Thymus (tissue), 11 donors: ENCODE measurements around the gene NLRC3. TPM values are rescaled to one million over a fixed set of nuclear protein-coding genes. Genes with fewer than 3 reads are reported as not detected.

Experiments
- DNase-seq, 9 donors: peaks; one replicate each; pipeline ENCODE4 v3.0.0-alpha.2; 2013; ENCODE audit warnings: low spot score in 9 of 9, low read depth in 6 of 9, missing footprints in 1 of 9
- H3K27ac ChIP-seq, 2 donors: one replicate each; pipeline ENCODE4 v1.5.1; 2013; ENCODE audit warnings: control low read depth in 1 of 2, low read depth in 1 of 2, low read length in 1 of 2, mild to moderate bottlenecking in 1 of 2, moderate library complexity in 1 of 2
- H3K27me3 ChIP-seq, 2 donors: one replicate each; pipeline ENCODE4 v1.5.1; 2013; ENCODE audit warnings: low read length in 1 of 2; ENCODE audit not compliant: control insufficient read depth in 2 of 2, insufficient read depth in 1 of 2
- H3K36me3 ChIP-seq, 2 donors: one replicate each; pipeline ENCODE4 v1.5.1; 2013; ENCODE audit warnings: low read length in 1 of 2, mild to moderate bottlenecking in 1 of 2, moderate library complexity in 1 of 2; ENCODE audit not compliant: control insufficient read depth in 2 of 2, insufficient read depth in 2 of 2
- H3K4me1 ChIP-seq, 2 donors: one replicate each; pipeline ENCODE4 v1.5.1; 2013; ENCODE audit warnings: low read length in 2 of 2; ENCODE audit not compliant: control insufficient read depth in 2 of 2, insufficient read depth in 2 of 2
- H3K4me3 ChIP-seq, 2 donors: one replicate each; pipeline ENCODE4 v1.5.1; 2013; ENCODE audit warnings: low read length in 2 of 2, control low read depth in 1 of 2, mild to moderate bottlenecking in 1 of 2
- H3K9me3 ChIP-seq, 2 donors: one replicate each; pipeline ENCODE4 v1.5.1; 2013; ENCODE audit warnings: low read length in 1 of 2, mild to moderate bottlenecking in 1 of 2; ENCODE audit not compliant: control insufficient read depth in 2 of 2, insufficient read depth in 1 of 2
- WGBS: extraction: QIAGEN DNeasy Blood & Tissue Kit; methylation state at CpG from one replicate; pipeline ENCODE4 v1.1.7; 2013; 5-methylcytosine and 5-hydroxymethylcytosine counted together
- polyA plus RNA-seq: library from polyadenylated mRNA; stranded (reverse); fragments of 200-250 nt; gene quantifications from one replicate; pipeline ENCODE4 v1.2.3, GENCODE V29; 2013
- total RNA-seq: library from RNA; stranded (reverse); fragments of 120-200 nt; gene quantifications from one replicate; pipeline ENCODE4 v1.2.4, GENCODE V29; 2013
- donor health status: healthy.

Gene NLRC3
- total and polyA plus RNA-seq, 2 donors: 11.9 to 18.8 TPM

- Histone ChIP-seq H3K4me1 (no peaks in the 10 kb centered on the region), H3K27me3 (no peaks in the 10 kb centered on the region), H3K4me3 (no peak overlapping the region), H3K27ac (no peak overlapping the region), H3K9me3 (peaks cover 3 to 14% of the 10 kb centered on the region in 2 donors), H3K36me3 (peaks cover 34 to 58% of the 10 kb centered on the region in 2 donors)
- no peak for DNase-seq
- WGBS: 99% methylated on average over 4 of the region's 4 CpGs
These were observed 22.7 kb upstream of the NLRC3 start for GRCh38 chr16:3599922-3600321.

- WGBS: 90% methylated on average over 8 of the region's 8 CpGs
- no peaks in the 10 kb centered on the region for H3K4me1 ChIP-seq
- peaks cover 37 to 66% of the 10 kb centered on the region in 2 donors for H3K36me3 ChIP-seq
- peaks cover 3 to 14% of the 10 kb centered on the region in 2 donors for H3K9me3 ChIP-seq
- H3K27me3 ChIP-seq: no peaks in the 10 kb centered on the region
- H3K4me3 ChIP-seq: no peak overlapping the region
- no peak overlapping the region for H3K27ac ChIP-seq
- no peak for DNase-seq
These were observed 21.9 kb upstream of the NLRC3 start for GRCh38 chr16:3599121-3599520.

GRCh38 chr16:3598236-3598635, 21.0 kb upstream of the NLRC3 start:
- 98% methylated on average over 12 of the region's 12 CpGs for WGBS
- peaks cover 3 to 14% of the 10 kb centered on the region in 2 donors for H3K9me3 ChIP-seq
- no peak overlapping the region for H3K27ac ChIP-seq
- H3K27me3 ChIP-seq: no peaks in the 10 kb centered on the region
- DNase-seq: no peak
- H3K4me3 ChIP-seq: no peak overlapping the region
- no peaks in the 10 kb centered on the region for H3K4me1 ChIP-seq
- peaks cover 37 to 63% of the 10 kb centered on the region in 2 donors for H3K36me3 ChIP-seq

GRCh38 chr16:3597676-3598075, 20.5 kb upstream of the NLRC3 start:
- Histone ChIP-seq H3K27ac (no peak overlapping the region), H3K9me3 (peaks cover 3 to 14% of the 10 kb centered on the region in 2 donors), H3K4me1 (no peaks in the 10 kb centered on the region), H3K27me3 (no peaks in the 10 kb centered on the region), H3K36me3 (peaks cover 35 to 58% of the 10 kb centered on the region in 2 donors), H3K4me3 (no peak overlapping the region)
- WGBS: 98% methylated on average over 17 of the region's 17 CpGs
- DNase-seq: no peak

- Histone ChIP-seq H3K9me3 (peaks cover 3 to 14% of the 10 kb centered on the region in 2 donors), H3K4me3 (no peak overlapping the region), H3K27me3 (no peaks in the 10 kb centered on the region), H3K27ac (no peak overlapping the region), H3K36me3 (peaks cover 35 to 57% of the 10 kb centered on the region in 2 donors), H3K4me1 (no peaks in the 10 kb centered on the region)
- no peak for DNase-seq
- 82% methylated on average over 10 of the region's 10 CpGs for WGBS
These were observed 20.0 kb upstream of the NLRC3 start for GRCh38 chr16:3597226-3597625.

GRCh38 chr16:3596101-3596861, 19.1 kb upstream of the NLRC3 start:
- Histone ChIP-seq H3K27ac (no peak overlapping the region), H3K9me3 (peaks cover 3 to 14% of the 10 kb centered on the region in 2 donors), H3K27me3 (no peaks in the 10 kb centered on the region), H3K36me3 (peaks cover 35 to 59% of the 10 kb centered on the region in 2 donors), H3K4me3 (no peak overlapping the region), H3K4me1 (no peaks in the 10 kb centered on the region)
- 98% methylated on average over 27 of the region's 27 CpGs for WGBS
- no peak for DNase-seq

- H3K36me3 ChIP-seq: peaks cover 33 to 60% of the 10 kb centered on the region in 2 donors
- 98% methylated on average over 19 of the region's 19 CpGs for WGBS
- no peak for DNase-seq
These were observed 18.4 kb upstream of the NLRC3 start for GRCh38 chr16:3595521-3596021.

GRCh38 chr16:3595110-3595486, 17.9 kb upstream of the NLRC3 start:
- Histone ChIP-seq H3K4me3 (no peak overlapping the region), H3K36me3 (peaks cover 35 to 59% of the 10 kb centered on the region in 2 donors), H3K4me1 (no peaks in the 10 kb centered on the region), H3K27me3 (no peaks in the 10 kb centered on the region), H3K27ac (no peak overlapping the region), H3K9me3 (peaks cover 3 to 7% of the 10 kb centered on the region in 2 donors)
- over 99% methylated on average over 11 of the region's 11 CpGs for WGBS
- DNase-seq: no peak

More at GRCh38 chr16:3595521-3596021, 18.4 kb upstream of the NLRC3 start:
- Histone ChIP-seq H3K4me1 (no peaks in the 10 kb centered on the region), H3K27ac (no peak overlapping the region), H3K9me3 (peaks cover 3 to 11% of the 10 kb centered on the region in 2 donors), H3K4me3 (no peak overlapping the region), H3K27me3 (no peaks in the 10 kb centered on the region)

- Histone ChIP-seq H3K4me3 (no peak overlapping the region), H3K27ac (no peak overlapping the region), H3K36me3 (peaks cover 32 to 54% of the 10 kb centered on the region in 2 donors), H3K27me3 (no peaks in the 10 kb centered on the region), H3K9me3 (peaks cover 0 to 1% of the 10 kb centered on the region in 2 donors), H3K4me1 (no peaks in the 10 kb centered on the region)
- no peak for DNase-seq
- 98% methylated on average over 22 of the region's 22 CpGs for WGBS
These were observed 17.3 kb upstream of the NLRC3 start for GRCh38 chr16:3594316-3595109.
